Keratinocyte (primary cell): ENCODE measurements around the gene TARS1. TPM values are rescaled to one million over a fixed set of nuclear protein-coding genes. Genes with fewer than 3 reads are reported as not detected.

Experiments used
- DNase-seq: peaks from one replicate; pipeline ENCODE4 v3.0.0-alpha.2; 2011; ENCODE audit warnings: low read depth, missing footprints, low spot score
- FAIRE-seq: peaks from 2 replicates; lab custom pipeline; 2011; peaks lifted over from hg19 to GRCh38; lab: Jason Lieb, UNC
- H2AFZ ChIP-seq: 2 replicates; pipeline ENCODE4 v1.6.0; 2012; ENCODE audit warnings: low read length, control low read depth, inconsistent platforms; ENCODE audit not compliant: control insufficient read depth
- H3K27ac ChIP-seq: 2 replicates; pipeline ENCODE4 v1.5.1; 2011; ENCODE audit warnings: low read length; ENCODE audit not compliant: control insufficient read depth, insufficient read depth
- H3K27me3 ChIP-seq: 3 replicates; pipeline ENCODE4 v1.6.0; 2011; ENCODE audit warnings: low read length; ENCODE audit not compliant: control insufficient read depth, insufficient read depth; ENCODE audit errors: extremely low read depth
- H3K36me3 ChIP-seq, 2 experiments: 2 replicates in 1 of 2; 3 replicates in 1 of 2; pipeline ENCODE4 v1.5.1; 2011; ENCODE audit warnings: low read length in 2 of 2, mild to moderate bottlenecking in 1 of 2; ENCODE audit not compliant: control insufficient read depth in 2 of 2, insufficient read depth in 2 of 2; ENCODE audit errors: extremely low read depth in 1 of 2
- H3K4me1 ChIP-seq: 3 replicates; pipeline ENCODE4 v1.5.1; 2011; ENCODE audit warnings: low read length; ENCODE audit not compliant: control insufficient read depth, insufficient read depth; ENCODE audit errors: extremely low read depth
- H3K4me2 ChIP-seq: 3 replicates; pipeline ENCODE4 v1.6.0; 2011; ENCODE audit warnings: low read depth, low read length; ENCODE audit not compliant: control insufficient read depth, insufficient read depth; ENCODE audit errors: extremely low read depth
- H3K4me3 ChIP-seq, 3 experiments: fragments of 200-600 bp in 1 of 3; sonication (generic) in 1 of 3; 2 replicates in 2 of 3; 3 replicates in 1 of 3; pipeline ENCODE4 v1.5.1; 2011 to 2016; ENCODE audit warnings: low read length in 3 of 3, mild to moderate bottlenecking in 3 of 3, control low read depth in 2 of 3, inconsistent platforms in 1 of 3, low read depth in 1 of 3, mixed read lengths in 1 of 3, mixed run types in 1 of 3, moderate library complexity in 1 of 3; ENCODE audit not compliant: control insufficient read depth in 2 of 3, insufficient read depth in 2 of 3; ENCODE audit errors: extremely low read depth in 1 of 3
- H3K79me2 ChIP-seq: 2 replicates; pipeline ENCODE4 v1.6.0; 2012; ENCODE audit warnings: low read length; ENCODE audit not compliant: control insufficient read depth, insufficient read depth
- H3K9ac ChIP-seq: 3 replicates; pipeline ENCODE4 v1.6.0; 2011; ENCODE audit warnings: low read length; ENCODE audit not compliant: control insufficient read depth, insufficient read depth; ENCODE audit errors: extremely low read depth
- H3K9me1 ChIP-seq: 3 replicates; pipeline ENCODE4 v1.6.0; 2011; ENCODE audit warnings: low read length; ENCODE audit not compliant: control insufficient read depth, insufficient read depth; ENCODE audit errors: extremely low read depth
- H3K9me3 ChIP-seq: 2 replicates; pipeline ENCODE4 v1.5.1; 2012; ENCODE audit warnings: low read depth, low read length; ENCODE audit not compliant: control insufficient read depth
- H4K20me1 ChIP-seq: 3 replicates; pipeline ENCODE4 v1.6.0; 2011; ENCODE audit warnings: low read length; ENCODE audit not compliant: control insufficient read depth, insufficient read depth; ENCODE audit errors: extremely low read depth
- EZH2 ChIP-seq: IDR thresholded peaks from one replicate; pipeline ENCODE4 v1.6.1; 2012; ENCODE audit warnings: inconsistent platforms, mild to moderate bottlenecking, low read length, moderate library complexity
- dilution Hi-C: fragments of 300-500 bp; cut with MboI; formaldehyde crosslinking; loops from one replicate; pipeline ENCODE4 v1.7.0; 2020; ENCODE audit warnings: low sequenced_read_pairs; ENCODE audit not compliant: extremely low pct_ligation_motif_present
- polyA plus RNA-seq, 5 experiments: library from polyadenylated mRNA; depleted of rRNA in 3 of 5; stranded (reverse) in 3 of 5; stranded (forward) in 1 of 5; unstranded in 1 of 5; fragments of >200 nt; gene quantifications; 1 replicate in 1 of 5; 2 replicates in 3 of 5; 3 replicates in 1 of 5; pipeline versions ENCODE4 v1.2.1 to v1.2.3, GENCODE V29; 2011 to 2012; ENCODE audit warnings: missing spikeins in 2 of 5, low read depth in 1 of 5, low replicate concordance in 1 of 5
- TF ChIP-seq, protein P1 (sequence below), 3 experiments: IDR thresholded peaks in 1 of 3; conservative IDR thresholded peaks in 1 of 3; optimal IDR thresholded peaks in 1 of 3; 2 replicates in 2 of 3; 3 replicates in 1 of 3; pipeline versions ENCODE3 to v1.5.1; 2011; ENCODE audit warnings: low read length in 3 of 3, mild to moderate bottlenecking in 3 of 3, moderate library complexity in 2 of 3, control low read depth in 1 of 3, inconsistent platforms in 1 of 3; ENCODE audit not compliant: insufficient read depth in 2 of 3; ENCODE audit errors: extremely low read depth in 1 of 3

The TARS1 gene
- polyA plus RNA-seq, 1 donor (not counting 4 experiments of a cell fraction or from before 2014, with no cell fraction given) = 213 TPM

DNA sequence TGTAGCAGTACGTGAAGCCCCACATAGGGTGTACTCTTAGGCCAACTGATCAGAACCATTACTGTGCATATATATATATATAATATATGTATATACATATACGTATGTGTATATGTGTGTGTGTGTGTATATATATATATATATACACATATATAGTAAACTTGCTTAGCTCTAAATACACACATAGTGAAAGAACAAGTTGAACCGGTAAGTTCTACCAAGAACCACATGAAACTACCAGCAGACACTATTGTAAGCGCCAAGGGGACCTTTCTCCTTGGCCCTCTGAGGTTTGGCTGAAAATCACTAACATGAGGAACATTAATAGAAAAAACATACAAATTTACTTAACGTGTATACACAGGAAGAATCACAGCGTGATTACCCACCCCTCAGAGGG is 1.8 kb upstream of the TARS1 start:
- no peak overlapping the region for H3K27ac ChIP-seq
- FAIRE-seq (no peak), DNase-seq (no peak)
- H3K9me3 ChIP-seq = no peaks in the 10 kb centered on the region
- dilution Hi-C loops = no loop called here
- H4K20me1 ChIP-seq = no peaks in the 10 kb centered on the region
- peaks cover 9% of the 10 kb centered on the region for H3K4me1 ChIP-seq
- H3K27me3 ChIP-seq = no peaks in the 10 kb centered on the region
- H3K4me3 ChIP-seq = peak overlapping the region; percentile 77 to 94 (median 88)
- H3K36me3 ChIP-seq = no peaks in the 10 kb centered on the region
- H3K4me2 ChIP-seq = peak overlapping the region; percentile 72
- no peak for TF ChIP-seq EZH2
- TF ChIP-seq, protein P1, sequence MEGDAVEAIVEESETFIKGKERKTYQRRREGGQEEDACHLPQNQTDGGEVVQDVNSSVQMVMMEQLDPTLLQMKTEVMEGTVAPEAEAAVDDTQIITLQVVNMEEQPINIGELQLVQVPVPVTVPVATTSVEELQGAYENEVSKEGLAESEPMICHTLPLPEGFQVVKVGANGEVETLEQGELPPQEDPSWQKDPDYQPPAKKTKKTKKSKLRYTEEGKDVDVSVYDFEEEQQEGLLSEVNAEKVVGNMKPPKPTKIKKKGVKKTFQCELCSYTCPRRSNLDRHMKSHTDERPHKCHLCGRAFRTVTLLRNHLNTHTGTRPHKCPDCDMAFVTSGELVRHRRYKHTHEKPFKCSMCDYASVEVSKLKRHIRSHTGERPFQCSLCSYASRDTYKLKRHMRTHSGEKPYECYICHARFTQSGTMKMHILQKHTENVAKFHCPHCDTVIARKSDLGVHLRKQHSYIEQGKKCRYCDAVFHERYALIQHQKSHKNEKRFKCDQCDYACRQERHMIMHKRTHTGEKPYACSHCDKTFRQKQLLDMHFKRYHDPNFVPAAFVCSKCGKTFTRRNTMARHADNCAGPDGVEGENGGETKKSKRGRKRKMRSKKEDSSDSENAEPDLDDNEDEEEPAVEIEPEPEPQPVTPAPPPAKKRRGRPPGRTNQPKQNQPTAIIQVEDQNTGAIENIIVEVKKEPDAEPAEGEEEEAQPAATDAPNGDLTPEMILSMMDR (optimal IDR thresholded peaks at IDR 0.05 in 1 of 3, IDR thresholded peaks at IDR 0.05 in 1 of 3, conservative IDR thresholded peaks at IDR 0.05 in 1 of 3; ENCODE audit: extremely low read depth in 1 of 3, insufficient read depth in 2 of 3, low read length in 3 of 3) = no peak
- peak overlapping the region; percentile 92 for H3K9ac ChIP-seq
- H3K79me2 ChIP-seq = peaks cover 44% of the 10 kb centered on the region
- H2AFZ ChIP-seq = no peak overlapping the region
- no peaks in the 10 kb centered on the region for H3K9me1 ChIP-seq

DNA sequence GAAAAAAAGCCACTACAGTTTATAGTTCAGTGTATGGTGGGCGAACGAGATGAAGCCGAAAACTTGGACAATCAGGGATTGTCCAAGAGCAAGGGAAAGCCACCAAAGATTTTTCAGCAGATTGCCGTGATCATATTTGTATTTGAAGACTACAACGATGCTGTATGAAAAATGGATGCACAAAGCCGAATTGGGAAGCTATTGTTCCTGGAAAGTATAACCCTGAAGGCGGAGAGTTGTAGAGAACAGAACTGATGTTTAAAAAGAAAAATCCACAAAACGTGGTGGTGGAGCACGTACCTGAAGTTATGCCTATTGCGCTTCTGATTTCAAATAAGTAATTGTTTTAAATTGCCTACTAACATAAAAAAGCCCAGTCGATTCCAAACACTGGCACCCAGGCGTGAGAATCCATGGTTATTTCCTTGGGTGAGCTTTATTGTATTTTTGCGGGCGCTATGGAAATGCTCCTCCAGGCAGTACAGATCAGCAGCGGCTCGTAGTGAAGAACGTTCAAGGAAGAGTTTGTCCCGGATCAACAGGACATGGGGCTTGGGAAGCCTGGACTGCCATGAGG is 772 bp upstream of the TARS1 start:
- dilution Hi-C loops = no loop called here
- H3K36me3 ChIP-seq = no peaks in the 10 kb centered on the region

More for the DNA sequence above, 772 bp upstream of the TARS1 start:
- Histone ChIP-seq H3K9me3 (no peaks in the 10 kb centered on the region), H3K9me1 (no peaks in the 10 kb centered on the region), H3K9ac (peak overlapping the region; percentile 92), H4K20me1 (peaks cover 4% of the 10 kb centered on the region), H3K27ac (peak overlapping the region; percentile 86), H3K27me3 (no peaks in the 10 kb centered on the region), H3K4me3 (peak overlapping the region; percentile 77 to 94 (median 88)), H3K4me2 (peak overlapping the region; percentile 72), H2AFZ (peak overlapping the region; percentile 97), H3K79me2 (peaks cover 54% of the 10 kb centered on the region), H3K4me1 (peaks cover 9% of the 10 kb centered on the region)
- FAIRE-seq (no peak), DNase-seq (no peak)
- TF ChIP-seq, protein P1 (optimal IDR thresholded peaks at IDR 0.05 in 1 of 3, IDR thresholded peaks at IDR 0.05 in 1 of 3, conservative IDR thresholded peaks at IDR 0.05 in 1 of 3; ENCODE audit: extremely low read depth in 1 of 3, insufficient read depth in 2 of 3, low read length in 3 of 3) = no peak
- no peak for TF ChIP-seq EZH2
